PFSK-1 (cell line): Measurements from ENCODE around the gene DCBLD1.

ENCODE experiments used
- FOXP2 ChIP-seq: optimal IDR thresholded peaks from 2 replicates; pipeline ENCODE3; 2011; ENCODE audit warnings: borderline replicate concordance, control low read depth, inconsistent platforms; ENCODE audit not compliant: insufficient read depth; ENCODE audit errors: extremely low read length, extremely low read depth
- POLR2AphosphoS5 ChIP-seq: IDR thresholded peaks from 2 replicates; pipeline ENCODE4 v1.6.1; 2012; ENCODE audit warnings: low read depth, mild to moderate bottlenecking, control low read depth, low read length, moderate library complexity
- SIN3A ChIP-seq: IDR thresholded peaks from 2 replicates; pipeline ENCODE4 v1.6.1; 2012; ENCODE audit warnings: mild to moderate bottlenecking, low read length, moderate library complexity, borderline replicate concordance; ENCODE audit not compliant: insufficient read depth
- TAF1 ChIP-seq: IDR thresholded peaks from 2 replicates; pipeline ENCODE4 v1.6.1; 2012; ENCODE audit warnings: low read length, control low read depth, borderline replicate concordance; ENCODE audit not compliant: insufficient read depth
- TF ChIP-seq, protein P1 (sequence below), 2 experiments: IDR thresholded peaks; 2 replicates each; pipeline versions ENCODE4 v1.6.1 to v1.8.0; 2011 to 2012; ENCODE audit warnings: low read depth in 2 of 2, low read length in 2 of 2, control low read depth in 1 of 2, inconsistent platforms in 1 of 2, mild to moderate bottlenecking in 1 of 2, moderate library complexity in 1 of 2; ENCODE audit not compliant: insufficient read depth in 1 of 2

The DCBLD1 gene

DNA sequence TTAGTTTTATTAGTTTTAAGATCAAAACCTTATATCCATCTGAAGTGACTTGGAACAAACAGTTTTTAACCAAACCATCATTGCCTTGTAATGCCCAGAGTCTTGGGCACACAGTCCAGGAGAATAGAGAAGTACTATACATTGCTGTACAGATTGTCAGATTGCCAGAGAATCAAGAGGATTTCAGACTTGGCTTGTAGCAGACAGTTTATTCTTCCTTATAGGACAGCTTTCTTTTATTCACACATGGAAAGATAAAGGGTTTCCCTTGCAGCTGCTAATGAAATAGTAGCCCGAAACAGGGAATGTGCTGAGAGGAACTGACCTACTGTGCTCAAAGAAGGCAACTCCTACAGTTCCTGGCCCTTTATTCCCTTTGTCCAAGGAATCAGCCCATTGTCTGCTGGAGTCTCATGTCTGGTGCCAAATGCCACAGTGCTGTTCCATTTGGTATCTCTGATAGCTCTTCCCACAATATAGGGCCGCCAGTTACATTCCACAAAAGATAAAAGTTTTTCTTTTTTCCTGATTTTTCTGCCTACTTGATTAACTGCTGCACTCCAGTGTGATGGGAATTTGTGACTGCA lies 30.6 kb downstream of the DCBLD1 start:
- TF ChIP-seq, protein P1, sequence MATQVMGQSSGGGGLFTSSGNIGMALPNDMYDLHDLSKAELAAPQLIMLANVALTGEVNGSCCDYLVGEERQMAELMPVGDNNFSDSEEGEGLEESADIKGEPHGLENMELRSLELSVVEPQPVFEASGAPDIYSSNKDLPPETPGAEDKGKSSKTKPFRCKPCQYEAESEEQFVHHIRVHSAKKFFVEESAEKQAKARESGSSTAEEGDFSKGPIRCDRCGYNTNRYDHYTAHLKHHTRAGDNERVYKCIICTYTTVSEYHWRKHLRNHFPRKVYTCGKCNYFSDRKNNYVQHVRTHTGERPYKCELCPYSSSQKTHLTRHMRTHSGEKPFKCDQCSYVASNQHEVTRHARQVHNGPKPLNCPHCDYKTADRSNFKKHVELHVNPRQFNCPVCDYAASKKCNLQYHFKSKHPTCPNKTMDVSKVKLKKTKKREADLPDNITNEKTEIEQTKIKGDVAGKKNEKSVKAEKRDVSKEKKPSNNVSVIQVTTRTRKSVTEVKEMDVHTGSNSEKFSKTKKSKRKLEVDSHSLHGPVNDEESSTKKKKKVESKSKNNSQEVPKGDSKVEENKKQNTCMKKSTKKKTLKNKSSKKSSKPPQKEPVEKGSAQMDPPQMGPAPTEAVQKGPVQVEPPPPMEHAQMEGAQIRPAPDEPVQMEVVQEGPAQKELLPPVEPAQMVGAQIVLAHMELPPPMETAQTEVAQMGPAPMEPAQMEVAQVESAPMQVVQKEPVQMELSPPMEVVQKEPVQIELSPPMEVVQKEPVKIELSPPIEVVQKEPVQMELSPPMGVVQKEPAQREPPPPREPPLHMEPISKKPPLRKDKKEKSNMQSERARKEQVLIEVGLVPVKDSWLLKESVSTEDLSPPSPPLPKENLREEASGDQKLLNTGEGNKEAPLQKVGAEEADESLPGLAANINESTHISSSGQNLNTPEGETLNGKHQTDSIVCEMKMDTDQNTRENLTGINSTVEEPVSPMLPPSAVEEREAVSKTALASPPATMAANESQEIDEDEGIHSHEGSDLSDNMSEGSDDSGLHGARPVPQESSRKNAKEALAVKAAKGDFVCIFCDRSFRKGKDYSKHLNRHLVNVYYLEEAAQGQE (IDR thresholded peaks at IDR 0.05; ENCODE audit: insufficient read depth in 1 of 2, low read depth in 2 of 2, low read length in 2 of 2): no peak
- no peak for TF ChIP-seq TAF1
- no peak for TF ChIP-seq POLR2AphosphoS5
- no peak for TF ChIP-seq FOXP2

DNA sequence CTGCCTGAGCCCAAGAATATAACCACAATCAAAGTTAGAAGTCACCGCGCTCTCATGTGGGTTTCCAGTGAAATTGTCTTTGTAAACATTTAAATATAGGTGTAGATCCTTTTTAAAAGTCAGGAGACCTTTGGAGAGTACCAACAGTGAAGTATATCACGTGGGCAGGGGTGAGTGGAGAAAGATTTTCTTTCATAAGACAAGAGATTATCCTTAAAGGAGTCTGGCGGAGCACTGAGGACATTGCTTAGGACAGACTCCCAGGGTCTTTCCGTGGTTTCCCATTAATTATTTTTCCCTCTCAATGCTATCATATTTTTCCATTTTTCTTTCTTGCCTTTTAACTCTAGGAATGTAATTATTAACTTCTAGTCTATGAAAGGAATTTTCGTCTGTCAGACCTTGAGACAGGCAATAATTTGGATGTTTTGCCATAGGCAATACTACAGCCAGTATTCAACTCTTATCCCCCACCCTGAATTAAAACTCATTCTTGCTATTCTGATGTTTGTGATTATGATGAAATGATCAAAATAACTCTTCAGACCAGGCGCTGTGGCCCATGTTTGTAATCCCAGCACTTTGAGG lies 31.4 kb downstream of the DCBLD1 start:
- TF ChIP-seq FOXP2 (no peak), POLR2AphosphoS5 (no peak), SIN3A (no peak), TAF1 (no peak)
- TF ChIP-seq, protein P1 (IDR thresholded peaks at IDR 0.05; ENCODE audit: insufficient read depth in 1 of 2, low read depth in 2 of 2, low read length in 2 of 2): no peak

- TF ChIP-seq POLR2AphosphoS5 (no peak), FOXP2 (no peak), SIN3A (no peak), TAF1 (no peak)
- TF ChIP-seq, protein P1 (IDR thresholded peaks at IDR 0.05; ENCODE audit: insufficient read depth in 1 of 2, low read depth in 2 of 2, low read length in 2 of 2): no peak
Observed at GRCh38 chr6:117514655-117515054, 32.2 kb downstream of the DCBLD1 start.

GRCh38 chr6:117515326-117515725 lies 32.9 kb downstream of the DCBLD1 start:
- TF ChIP-seq SIN3A (no peak), POLR2AphosphoS5 (no peak)

- no peak for TF ChIP-seq TAF1
- TF ChIP-seq, protein P1 (IDR thresholded peaks at IDR 0.05; ENCODE audit: insufficient read depth in 1 of 2, low read depth in 2 of 2, low read length in 2 of 2): no peak
- TF ChIP-seq FOXP2: no peak
- no peak for TF ChIP-seq POLR2AphosphoS5
- TF ChIP-seq SIN3A: no peak
Observed at GRCh38 chr6:117518870-117519269, 36.4 kb downstream of the DCBLD1 start.
